ENCODE results near the gene MLPH. TPM values are rescaled to one million over a fixed set of nuclear protein-coding genes. Genes with fewer than 3 reads are reported as not detected.

The MLPH gene
- total RNA-seq, 1 donor from 2014 or later = 73.5 TPM

GRCh38 chr2:237490795-237491194, 3.7 kb downstream of the MLPH start:
- Histone ChIP-seq H3K9me3 (replicated peaks) (peaks cover 18% of the 10 kb centered on the region), H3K36me3 (peaks cover 27% of the 10 kb centered on the region), H3K27ac (replicated peaks) (peak overlapping the region; percentile 91), H3K27me3 (ENCODE audit: low read depth) (peaks cover 31% of the 10 kb centered on the region), H3K4me3 (no peak overlapping the region), H3K4me1 (peaks cover 50% of the 10 kb centered on the region)
- no peak for TF ChIP-seq CTCF (IDR thresholded peaks at IDR 0.05; ENCODE audit: borderline replicate concordance)
- intact Hi-C loops (cut with micrococcal nuclease) = no loop called here
- DNase-seq = no peak

GRCh38 chr2:237491515-237492118, 4.6 kb downstream of the MLPH start:
- H3K9me3 ChIP-seq (replicated peaks) = peaks cover 18% of the 10 kb centered on the region
- no peak overlapping the region for H3K4me3 ChIP-seq
- DNase-seq = no peak
- H3K4me1 ChIP-seq = peaks cover 42% of the 10 kb centered on the region
- H3K27me3 ChIP-seq (ENCODE audit: low read depth) = peaks cover 23% of the 10 kb centered on the region
- TF ChIP-seq CTCF (IDR thresholded peaks at IDR 0.05; ENCODE audit: borderline replicate concordance) = no peak
- H3K27ac ChIP-seq (replicated peaks) = no peak overlapping the region
- intact Hi-C loops (cut with micrococcal nuclease) = no loop called here
- peaks cover 27% of the 10 kb centered on the region for H3K36me3 ChIP-seq

- H3K36me3 ChIP-seq = peaks cover 27% of the 10 kb centered on the region
- intact Hi-C loops (cut with micrococcal nuclease) = no loop called here
- H3K9me3 ChIP-seq (replicated peaks) = peaks cover 18% of the 10 kb centered on the region
- H3K4me1 ChIP-seq = peaks cover 35% of the 10 kb centered on the region
- no peak for DNase-seq
- no peak overlapping the region for H3K27ac ChIP-seq (replicated peaks)
- H3K4me3 ChIP-seq = no peak overlapping the region
- H3K27me3 ChIP-seq (ENCODE audit: low read depth) = peaks cover 16% of the 10 kb centered on the region
- no peak for TF ChIP-seq CTCF (IDR thresholded peaks at IDR 0.05; ENCODE audit: borderline replicate concordance)
Observed at GRCh38 chr2:237492137-237492890, 5.3 kb downstream of the MLPH start.

- Histone ChIP-seq H3K36me3 (peaks cover 35% of the 10 kb centered on the region), H3K27ac (replicated peaks) (no peak overlapping the region), H3K4me1 (peaks cover 18% of the 10 kb centered on the region), H3K9me3 (replicated peaks) (peaks cover 18% of the 10 kb centered on the region), H3K4me3 (no peak overlapping the region), H3K27me3 (ENCODE audit: low read depth) (no peaks in the 10 kb centered on the region)
- intact Hi-C loops (cut with micrococcal nuclease) = no loop called here
- no peak for TF ChIP-seq CTCF (IDR thresholded peaks at IDR 0.05; ENCODE audit: borderline replicate concordance)
- DNase-seq = no peak
Observed at GRCh38 chr2:237494066-237494465, 7.0 kb downstream of the MLPH start.

- Histone ChIP-seq H3K4me3 (no peak overlapping the region), H3K36me3 (peaks cover 35% of the 10 kb centered on the region), H3K4me1 (peaks cover 7% of the 10 kb centered on the region), H3K27me3 (ENCODE audit: low read depth) (no peaks in the 10 kb centered on the region), H3K27ac (replicated peaks) (no peak overlapping the region), H3K9me3 (replicated peaks) (peaks cover 18% of the 10 kb centered on the region)
- intact Hi-C loops (cut with micrococcal nuclease) = no loop called here
- DNase-seq = no peak
- no peak for TF ChIP-seq CTCF (IDR thresholded peaks at IDR 0.05; ENCODE audit: borderline replicate concordance)
Observed at GRCh38 chr2:237495521-237496117, 8.6 kb downstream of the MLPH start.

Data from left ventricle myocardium inferior (tissue), 1 donor.